OCI-LY1 (cell line): ENCODE data around the gene SYAP1.

Source experiments
- H2AFZ ChIP-seq: fragments of 200-600 bp; sonication (generic), shearing (Covaris generic); 2 replicates; pipeline ENCODE4 v1.6.0; 2014; ENCODE audit warnings: antibody characterized with exemption, mild to moderate bottlenecking, low read length
- H3F3A ChIP-seq: fragments of 200-600 bp; sonication (generic), shearing (Covaris generic); 2 replicates; pipeline ENCODE4 v1.6.0; 2014; ENCODE audit warnings: mild to moderate bottlenecking, antibody characterized with exemption, low read length, moderate library complexity; ENCODE audit not compliant: insufficient read depth
- H3K27ac ChIP-seq: fragments of 200-600 bp; sonication (generic); 2 replicates; pipeline ENCODE4 v1.5.1; 2014; ENCODE audit warnings: low read length, mixed run types, mild to moderate bottlenecking, low read depth; ENCODE audit not compliant: poor library complexity, severe bottlenecking
- H3K27me3 ChIP-seq: fragments of 200-600 bp; sonication (generic); 2 replicates; pipeline ENCODE4 v1.6.0; 2014; ENCODE audit warnings: antibody characterized with exemption, mild to moderate bottlenecking, low read length, moderate library complexity; ENCODE audit not compliant: insufficient read depth
- H3K36me3 ChIP-seq: fragments of 200-600 bp; sonication (generic); 2 replicates; pipeline ENCODE4 v1.6.1; 2014; ENCODE audit warnings: mild to moderate bottlenecking, antibody characterized with exemption, low read length, moderate library complexity, mixed read lengths; ENCODE audit not compliant: insufficient read depth
- H3K4me1 ChIP-seq: fragments of 200-600 bp; sonication (generic); 2 replicates; pipeline ENCODE4 v1.5.1; 2014; ENCODE audit warnings: mild to moderate bottlenecking, low read length, moderate library complexity; ENCODE audit not compliant: insufficient read depth, severe bottlenecking
- H3K4me2 ChIP-seq: fragments of 200-600 bp; sonication (generic), shearing (Covaris generic); 2 replicates; pipeline ENCODE4 v1.6.1; 2014; ENCODE audit warnings: low read length
- H3K4me3 ChIP-seq: fragments of 200-600 bp; sonication (generic); 2 replicates; pipeline ENCODE4 v1.5.1; 2014; ENCODE audit warnings: low read length, low read depth, mild to moderate bottlenecking, mixed read lengths; ENCODE audit not compliant: poor library complexity, severe bottlenecking
- H3K79me2 ChIP-seq: fragments of 200-600 bp; shearing (Covaris generic); 2 replicates; pipeline ENCODE4 v1.6.1; 2016; ENCODE audit warnings: mixed run types, low read length, mixed read lengths; ENCODE audit not compliant: insufficient read depth
- H3K9ac ChIP-seq: fragments of 200-600 bp; sonication (generic), shearing (Covaris generic); 2 replicates; pipeline ENCODE4 v1.6.1; 2014; ENCODE audit warnings: mild to moderate bottlenecking, low read length, mixed read lengths
- H3K9me2 ChIP-seq: fragments of 200-600 bp; sonication (generic), shearing (Covaris generic); 2 replicates; pipeline ENCODE4 v1.6.1; 2014; ENCODE audit warnings: low read depth, mild to moderate bottlenecking, low read length, mixed read lengths
- H3K9me3 ChIP-seq: fragments of 200-600 bp; shearing (Covaris generic); 2 replicates; pipeline ENCODE4 v1.6.1; 2014; ENCODE audit warnings: low read length, mixed read lengths
- H4K20me1 ChIP-seq: fragments of 200-600 bp; sonication (generic), shearing (Covaris generic); 2 replicates; pipeline ENCODE4 v1.6.0; 2016; ENCODE audit warnings: mild to moderate bottlenecking, low read length; ENCODE audit not compliant: insufficient read depth
- EZH2 ChIP-seq: fragments of 200-600 bp; sonication (generic), shearing (Covaris generic); IDR thresholded peaks from 2 replicates; pipeline ENCODE4 v1.8.0; 2017; ENCODE audit warnings: borderline replicate concordance, mixed run types, mild to moderate bottlenecking, antibody characterized with exemption, low read length, moderate library complexity, mixed read lengths
- TF ChIP-seq, protein P1 (sequence below): fragments of 200-600 bp; sonication (generic), shearing (Covaris generic); IDR thresholded peaks from 2 replicates; pipeline ENCODE4 v1.5.1; 2017; ENCODE audit warnings: mild to moderate bottlenecking, antibody characterized with exemption, low read length, moderate library complexity, mixed read lengths

Gene SYAP1

DNA sequence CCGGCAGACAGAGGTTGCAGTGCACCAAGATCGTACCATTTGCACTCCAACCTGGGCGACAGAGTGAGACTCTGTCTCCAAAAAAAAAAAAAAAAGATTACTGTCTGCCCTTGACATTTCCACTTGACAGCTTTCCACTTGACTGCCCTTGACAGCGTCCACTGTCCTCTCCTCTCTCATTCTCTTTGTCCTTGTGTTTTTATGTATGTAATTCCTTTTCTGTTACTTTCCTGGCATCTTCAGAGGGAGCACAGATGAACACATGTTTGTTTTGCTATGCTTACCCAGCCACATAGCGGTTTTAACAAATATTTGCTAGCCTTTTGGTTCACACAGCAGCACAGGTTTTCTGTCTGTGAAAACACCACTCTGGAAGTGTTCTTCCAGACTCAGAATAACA is 26.2 kb downstream of the SYAP1 start:
- no peak overlapping the region for H3K4me3 ChIP-seq

DNA sequence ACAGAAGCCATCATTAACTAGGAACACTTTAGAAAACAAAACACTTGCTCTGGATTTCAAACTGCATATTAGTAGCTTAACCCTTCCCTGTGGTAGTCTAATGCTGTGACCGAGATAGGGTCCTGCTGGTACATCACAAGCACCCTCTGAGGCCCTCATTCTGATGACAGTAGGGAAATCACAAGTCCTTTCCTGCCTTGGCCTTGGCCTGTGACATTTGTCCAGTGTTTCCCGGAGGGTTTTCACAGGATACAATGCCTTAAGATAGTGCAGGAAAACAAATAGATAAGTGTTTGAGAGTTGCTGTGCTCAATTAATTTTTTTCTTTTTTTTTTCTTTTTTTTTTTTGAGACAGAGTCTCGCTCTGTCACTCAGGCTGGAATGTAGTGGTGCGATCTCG is 29.0 kb downstream of the SYAP1 start:
- H3K4me2 ChIP-seq = no peak overlapping the region
- TF ChIP-seq EZH2 = no peak
- TF ChIP-seq, protein P1, sequence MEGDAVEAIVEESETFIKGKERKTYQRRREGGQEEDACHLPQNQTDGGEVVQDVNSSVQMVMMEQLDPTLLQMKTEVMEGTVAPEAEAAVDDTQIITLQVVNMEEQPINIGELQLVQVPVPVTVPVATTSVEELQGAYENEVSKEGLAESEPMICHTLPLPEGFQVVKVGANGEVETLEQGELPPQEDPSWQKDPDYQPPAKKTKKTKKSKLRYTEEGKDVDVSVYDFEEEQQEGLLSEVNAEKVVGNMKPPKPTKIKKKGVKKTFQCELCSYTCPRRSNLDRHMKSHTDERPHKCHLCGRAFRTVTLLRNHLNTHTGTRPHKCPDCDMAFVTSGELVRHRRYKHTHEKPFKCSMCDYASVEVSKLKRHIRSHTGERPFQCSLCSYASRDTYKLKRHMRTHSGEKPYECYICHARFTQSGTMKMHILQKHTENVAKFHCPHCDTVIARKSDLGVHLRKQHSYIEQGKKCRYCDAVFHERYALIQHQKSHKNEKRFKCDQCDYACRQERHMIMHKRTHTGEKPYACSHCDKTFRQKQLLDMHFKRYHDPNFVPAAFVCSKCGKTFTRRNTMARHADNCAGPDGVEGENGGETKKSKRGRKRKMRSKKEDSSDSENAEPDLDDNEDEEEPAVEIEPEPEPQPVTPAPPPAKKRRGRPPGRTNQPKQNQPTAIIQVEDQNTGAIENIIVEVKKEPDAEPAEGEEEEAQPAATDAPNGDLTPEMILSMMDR = no peak
- H4K20me1 ChIP-seq = no peaks in the 10 kb centered on the region
- H3K79me2 ChIP-seq = no peaks in the 10 kb centered on the region
- no peaks in the 10 kb centered on the region for H3F3A ChIP-seq
- H3K4me3 ChIP-seq = no peak overlapping the region
- H3K9ac ChIP-seq = no peak overlapping the region
- no peaks in the 10 kb centered on the region for H3K9me3 ChIP-seq
- no peak overlapping the region for H3K27ac ChIP-seq
- no peak overlapping the region for H2AFZ ChIP-seq
- no peaks in the 10 kb centered on the region for H3K4me1 ChIP-seq
- H3K27me3 ChIP-seq = no peaks in the 10 kb centered on the region
- no peaks in the 10 kb centered on the region for H3K9me2 ChIP-seq
- H3K36me3 ChIP-seq = peaks cover 52% of the 10 kb centered on the region

More for the DNA sequence above, 26.2 kb downstream of the SYAP1 start:
- H3K27ac ChIP-seq = no peak overlapping the region
- no peaks in the 10 kb centered on the region for H3K27me3 ChIP-seq
- H2AFZ ChIP-seq = no peak overlapping the region
- no peaks in the 10 kb centered on the region for H3K9me3 ChIP-seq
- H3K36me3 ChIP-seq = peaks cover 63% of the 10 kb centered on the region
- no peaks in the 10 kb centered on the region for H3F3A ChIP-seq
- no peaks in the 10 kb centered on the region for H3K79me2 ChIP-seq
- TF ChIP-seq EZH2 = no peak
- TF ChIP-seq, protein P1 = no peak
- H4K20me1 ChIP-seq = no peaks in the 10 kb centered on the region
- H3K9me2 ChIP-seq = no peaks in the 10 kb centered on the region
- H3K4me1 ChIP-seq = no peaks in the 10 kb centered on the region
- no peak overlapping the region for H3K9ac ChIP-seq
- no peak overlapping the region for H3K4me2 ChIP-seq

GRCh38 chrX:16750136-16750535 is 30.7 kb downstream of the SYAP1 start:
- TF ChIP-seq, protein P1 = no peak
- TF ChIP-seq EZH2 = no peak
- Histone ChIP-seq H3K27me3 (no peaks in the 10 kb centered on the region), H3K27ac (no peak overlapping the region), H3F3A (no peaks in the 10 kb centered on the region), H3K9me3 (no peaks in the 10 kb centered on the region), H3K9ac (no peak overlapping the region), H2AFZ (no peak overlapping the region), H3K79me2 (no peaks in the 10 kb centered on the region), H3K4me2 (no peak overlapping the region), H4K20me1 (no peaks in the 10 kb centered on the region), H3K36me3 (peaks cover 46% of the 10 kb centered on the region), H3K4me3 (no peak overlapping the region), H3K4me1 (no peaks in the 10 kb centered on the region), H3K9me2 (no peaks in the 10 kb centered on the region)
